RWPE2 (cell line): ENCODE results near the gene AP4B1.
"Not testable (repeated sequence)": the region's sequence is repeated elsewhere in the genome, so short reads cannot be mapped to it uniquely, and the experiment has no call there.

Experiments used
- ATAC-seq: fragments of 200-7000 bp; cut with Tn5 transposase; 3 replicates; pipeline ENCODE4 v1.9.1; 2021; ENCODE audit warnings: low read depth
- DNase-seq: peaks from one replicate; pipeline ENCODE4 v3.0.0-alpha.2; 2020; ENCODE audit warnings: low spot score
- H3K27ac ChIP-seq: fragments of 450-650 bp; 2 replicates; pipeline ENCODE4 v1.5.1; 2017; ENCODE audit warnings: mild to moderate bottlenecking; ENCODE audit not compliant: poor library complexity, severe bottlenecking
- H3K27me3 ChIP-seq: fragments of 250-450 bp; sonication (Bioruptor Pico); 2 replicates; pipeline ENCODE4 v1.5.1; 2021; ENCODE audit warnings: mild to moderate bottlenecking, moderate library complexity; ENCODE audit not compliant: insufficient read depth, poor library complexity, severe bottlenecking
- H3K36me3 ChIP-seq: fragments of 250-450 bp; sonication (Bioruptor Pico); 2 replicates; pipeline ENCODE4 v1.5.1; 2020; ENCODE audit warnings: low read depth, mild to moderate bottlenecking, moderate library complexity
- H3K4me1 ChIP-seq: fragments of 250-450 bp; sonication (Bioruptor Pico); 2 replicates; pipeline ENCODE4 v1.5.1; 2021; ENCODE audit warnings: mild to moderate bottlenecking, moderate library complexity; ENCODE audit not compliant: insufficient read depth, poor library complexity, severe bottlenecking
- H3K4me3 ChIP-seq: fragments of 250-450 bp; sonication (Bioruptor Pico); 2 replicates; pipeline ENCODE4 v1.5.1; 2021; ENCODE audit warnings: mild to moderate bottlenecking, moderate library complexity; ENCODE audit not compliant: severe bottlenecking
- H3K9me3 ChIP-seq: fragments of 250-450 bp; sonication (Bioruptor Pico); 2 replicates; pipeline ENCODE4 v1.5.1; 2021; ENCODE audit warnings: mild to moderate bottlenecking, moderate library complexity; ENCODE audit not compliant: severe bottlenecking
- TF ChIP-seq, protein P1 (sequence below): fragments of 450-650 bp; IDR thresholded peaks from one replicate; pipeline ENCODE4 v1.5.1; 2017; ENCODE audit warnings: mild to moderate bottlenecking, moderate library complexity; ENCODE audit not compliant: poor library complexity, severe bottlenecking

AP4B1 gene

DNA sequence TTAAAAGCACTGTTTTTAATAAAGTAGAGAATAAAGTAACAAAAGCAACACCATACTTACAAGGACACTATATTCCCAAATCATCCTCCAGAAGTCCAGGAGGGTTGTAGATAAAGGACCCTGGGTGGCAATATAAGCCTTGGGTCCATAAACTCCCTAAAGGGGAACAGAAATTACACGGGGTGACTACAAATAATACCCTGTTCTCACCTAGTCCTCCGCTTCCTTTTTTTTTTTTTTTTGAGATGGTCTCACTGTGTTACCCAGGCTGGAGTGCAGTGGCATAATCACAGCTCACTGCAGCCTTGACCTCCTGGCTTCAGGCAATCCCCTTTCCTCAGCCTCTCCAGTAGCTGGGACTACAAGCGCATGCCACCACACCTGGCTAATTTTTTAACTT is 46.2 kb downstream of the AP4B1 start:
- Histone ChIP-seq H3K4me3 (no peak overlapping the region), H3K27ac (no peak overlapping the region), H3K27me3 (no peaks in the 10 kb centered on the region), H3K9me3 (no peaks in the 10 kb centered on the region), H3K36me3 (no peaks in the 10 kb centered on the region), H3K4me1 (peaks cover 17% of the 10 kb centered on the region)
- TF ChIP-seq, protein P1, sequence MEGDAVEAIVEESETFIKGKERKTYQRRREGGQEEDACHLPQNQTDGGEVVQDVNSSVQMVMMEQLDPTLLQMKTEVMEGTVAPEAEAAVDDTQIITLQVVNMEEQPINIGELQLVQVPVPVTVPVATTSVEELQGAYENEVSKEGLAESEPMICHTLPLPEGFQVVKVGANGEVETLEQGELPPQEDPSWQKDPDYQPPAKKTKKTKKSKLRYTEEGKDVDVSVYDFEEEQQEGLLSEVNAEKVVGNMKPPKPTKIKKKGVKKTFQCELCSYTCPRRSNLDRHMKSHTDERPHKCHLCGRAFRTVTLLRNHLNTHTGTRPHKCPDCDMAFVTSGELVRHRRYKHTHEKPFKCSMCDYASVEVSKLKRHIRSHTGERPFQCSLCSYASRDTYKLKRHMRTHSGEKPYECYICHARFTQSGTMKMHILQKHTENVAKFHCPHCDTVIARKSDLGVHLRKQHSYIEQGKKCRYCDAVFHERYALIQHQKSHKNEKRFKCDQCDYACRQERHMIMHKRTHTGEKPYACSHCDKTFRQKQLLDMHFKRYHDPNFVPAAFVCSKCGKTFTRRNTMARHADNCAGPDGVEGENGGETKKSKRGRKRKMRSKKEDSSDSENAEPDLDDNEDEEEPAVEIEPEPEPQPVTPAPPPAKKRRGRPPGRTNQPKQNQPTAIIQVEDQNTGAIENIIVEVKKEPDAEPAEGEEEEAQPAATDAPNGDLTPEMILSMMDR = no peak
- ATAC-seq = no peak
- no peak for DNase-seq

DNA sequence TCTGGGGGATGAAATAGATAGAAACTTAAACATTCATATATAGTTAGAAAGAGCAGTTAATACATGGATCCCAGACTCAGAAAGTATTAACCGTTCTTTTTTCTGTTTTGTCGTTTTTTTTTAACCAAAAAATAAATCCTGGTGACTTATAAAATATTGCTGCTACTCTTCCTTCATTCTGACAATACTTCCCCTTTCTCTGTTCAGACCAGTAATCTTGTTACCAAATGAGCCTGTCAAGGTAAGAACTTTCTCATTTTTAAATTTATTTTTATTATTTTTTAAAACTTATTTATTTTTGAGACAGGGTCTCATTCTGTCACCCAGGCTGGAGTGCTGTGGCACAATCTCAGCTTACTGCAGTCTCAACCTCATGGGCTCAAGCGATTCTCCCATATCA is 46.8 kb downstream of the AP4B1 start:
- Histone ChIP-seq H3K27me3 (no peaks in the 10 kb centered on the region), H3K9me3 (no peaks in the 10 kb centered on the region), H3K4me3 (no peak overlapping the region), H3K4me1 (peaks cover 17% of the 10 kb centered on the region), H3K36me3 (no peaks in the 10 kb centered on the region), H3K27ac (no peak overlapping the region)
- TF ChIP-seq, protein P1 = no peak
- DNase-seq (no peak), ATAC-seq (no peak)

DNA sequence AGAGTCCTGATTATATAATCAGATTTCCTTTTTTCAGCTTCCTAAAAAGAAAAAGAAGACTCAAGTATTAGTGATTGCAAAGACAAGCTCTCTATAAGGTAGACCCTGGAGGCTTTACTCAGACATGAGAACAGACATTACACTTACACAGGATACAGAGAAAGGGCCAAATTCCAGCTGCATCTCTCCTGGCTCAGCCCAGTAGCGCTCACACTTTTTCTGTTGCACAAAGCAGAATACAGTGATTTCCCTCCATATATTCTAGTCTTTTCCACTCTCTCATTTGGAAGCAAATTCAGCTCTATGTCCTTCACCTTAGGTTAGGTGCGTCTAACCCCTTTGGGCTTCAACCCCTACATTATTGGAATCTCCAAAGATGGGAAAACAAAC is 48.2 kb downstream of the AP4B1 start:
- no peaks in the 10 kb centered on the region for H3K27me3 ChIP-seq
- TF ChIP-seq, protein P1 = no peak
- no peaks in the 10 kb centered on the region for H3K36me3 ChIP-seq
- H3K9me3 ChIP-seq = no peaks in the 10 kb centered on the region
- H3K4me3 ChIP-seq = no peak overlapping the region
- DNase-seq (no peak), ATAC-seq (no peak)
- H3K27ac ChIP-seq = no peak overlapping the region
- H3K4me1 ChIP-seq = peaks cover 14% of the 10 kb centered on the region

DNA sequence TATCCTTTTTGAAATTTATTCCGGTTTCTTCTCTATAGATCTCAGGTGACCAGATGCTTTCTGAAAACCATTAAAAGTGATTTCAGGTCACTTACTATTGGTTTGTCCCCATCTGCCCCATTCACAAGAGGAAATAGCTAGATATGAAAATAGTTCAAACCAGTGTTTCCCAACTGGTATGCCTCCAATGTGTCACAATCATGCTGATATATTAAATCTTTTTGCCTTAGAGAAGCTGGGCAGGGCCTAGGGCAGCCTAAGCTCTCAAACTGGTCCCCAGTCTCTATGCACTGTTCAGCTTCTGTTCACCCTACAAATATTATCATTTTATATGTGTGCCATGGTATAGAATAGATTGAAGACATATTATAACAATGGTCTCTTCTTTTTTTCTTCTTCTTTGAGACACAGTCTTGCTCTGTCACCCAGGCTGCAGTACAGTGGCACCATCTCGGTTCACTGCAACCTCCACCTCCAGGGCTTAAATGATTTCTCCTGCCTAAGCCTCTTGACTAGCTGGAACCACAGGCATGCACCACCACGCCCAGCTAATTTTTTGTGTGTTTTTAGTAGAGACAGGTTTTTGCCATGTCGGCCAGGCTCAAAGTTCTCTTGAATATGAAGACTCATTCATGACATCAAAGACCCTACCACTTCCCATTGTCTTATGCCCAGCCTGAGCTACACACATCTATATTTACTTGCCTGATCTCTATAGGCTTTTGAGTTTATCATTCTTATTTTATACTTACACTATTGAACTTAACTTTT is 48.8 kb downstream of the AP4B1 start:
- no peaks in the 10 kb centered on the region for H3K27me3 ChIP-seq
- H3K27ac ChIP-seq = no peak overlapping the region
- TF ChIP-seq, protein P1 = no peak
- no peak overlapping the region for H3K4me3 ChIP-seq
- peaks cover 8% of the 10 kb centered on the region for H3K4me1 ChIP-seq
- DNase-seq = no peak
- no peak for ATAC-seq
- H3K9me3 ChIP-seq = no peaks in the 10 kb centered on the region
- H3K36me3 ChIP-seq = no peaks in the 10 kb centered on the region

DNA sequence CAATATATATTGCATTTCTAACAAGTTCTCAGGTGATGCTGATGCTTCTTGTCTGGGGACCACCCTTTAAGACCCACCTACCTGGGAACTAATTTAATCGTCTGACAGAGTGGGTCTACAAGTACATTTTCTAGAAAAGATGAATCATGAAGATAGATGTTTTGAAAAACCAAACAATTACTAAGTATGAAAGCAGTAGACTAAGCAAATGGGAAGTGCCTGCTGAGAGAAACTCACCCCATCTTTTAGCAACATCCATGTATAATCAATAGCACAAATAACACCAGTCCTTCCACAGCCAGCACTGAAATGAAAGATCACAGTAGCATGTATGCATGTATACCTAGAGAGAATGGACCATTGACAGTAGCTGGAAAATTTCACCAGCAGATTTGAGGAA is 50.4 kb downstream of the AP4B1 start:
- H3K27me3 ChIP-seq = no peaks in the 10 kb centered on the region
- no peaks in the 10 kb centered on the region for H3K36me3 ChIP-seq
- no peak for ATAC-seq
- H3K4me1 ChIP-seq = no peaks in the 10 kb centered on the region
- no peak overlapping the region for H3K4me3 ChIP-seq
- H3K9me3 ChIP-seq = no peaks in the 10 kb centered on the region
- TF ChIP-seq, protein P1 = no peak
- DNase-seq = no peak
- H3K27ac ChIP-seq = no peak overlapping the region

DNA sequence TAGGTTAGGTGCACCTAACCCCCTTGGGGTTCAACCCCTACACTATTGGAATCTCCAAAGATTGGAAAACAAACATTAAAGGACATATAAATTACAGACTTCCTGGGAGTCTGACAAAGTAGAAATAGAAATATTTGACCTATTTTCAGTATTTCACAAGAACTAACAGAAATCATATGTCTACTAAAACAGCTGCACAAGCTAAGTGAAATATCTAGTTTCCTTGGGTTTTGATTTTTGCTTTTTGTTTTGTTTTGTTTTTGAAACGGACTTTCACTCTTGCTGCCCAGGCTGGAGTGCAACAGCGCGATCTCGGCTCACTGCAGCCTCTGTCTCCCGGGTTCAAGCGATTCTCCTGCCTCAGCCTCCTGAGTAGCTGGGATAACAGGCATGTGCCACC is 51.9 kb downstream of the AP4B1 start:
- not testable (repeated sequence) for H3K27me3 ChIP-seq, DNase-seq, H3K9me3 ChIP-seq, H3K36me3 ChIP-seq, H3K4me1 ChIP-seq, ATAC-seq, H3K4me3 ChIP-seq, H3K27ac ChIP-seq
